HFFc6 (cell line): ENCODE data around the gene XRCC3. TPM values are rescaled to one million over a fixed set of nuclear protein-coding genes. Genes with fewer than 3 reads are reported as not detected.
A peak's percentile ranks its signal among the peaks of the same experiment; 100 is the strongest.

Source experiments
- DNase-seq: peaks from one replicate; pipeline ENCODE4 v3.0.0-alpha.2; 2018
- H3K27ac Mint-ChIP-seq: 2 replicates; pipeline ENCODE4 v1.8.0; 2020; ENCODE audit warnings: mild to moderate bottlenecking, mixed read lengths
- H3K27me3 Mint-ChIP-seq: 2 replicates; pipeline ENCODE4 v1.8.0; 2021; ENCODE audit warnings: mild to moderate bottlenecking, moderate library complexity, mixed read lengths; ENCODE audit not compliant: insufficient read depth
- H3K36me3 Mint-ChIP-seq: 2 replicates; pipeline ENCODE4 v1.8.0; 2021; ENCODE audit warnings: low read depth, mixed read lengths
- H3K4me1 Mint-ChIP-seq: 2 replicates; pipeline ENCODE4 v1.8.0; 2020; ENCODE audit warnings: low read depth, mixed read lengths
- H3K4me3 Mint-ChIP-seq: 2 replicates; pipeline ENCODE4 v1.8.0; 2020; ENCODE audit warnings: mild to moderate bottlenecking, moderate library complexity, mixed read lengths
- H3K9me3 Mint-ChIP-seq: 2 replicates; pipeline ENCODE4 v1.8.0; 2020; ENCODE audit warnings: mild to moderate bottlenecking, mixed read lengths
- total RNA-seq, 6 experiments: library from RNA; stranded (reverse); fragmentation: NEBNext Ultra II Directional; extraction: Animal tissue kit (Norgen Biotek cat#: 25700); gene quantifications; 2 replicates in 1 of 6; 3 replicates in 5 of 6; pipeline ENCODE4 v1.2.3, GENCODE V29; 2021
- TF ChIP-seq, protein P1 (sequence below): fragments of 200-600 bp; sonication (generic); IDR thresholded peaks from 2 replicates; pipeline ENCODE4 v1.5.0; 2021; ENCODE audit warnings: antibody characterized with exemption, mild to moderate bottlenecking

The XRCC3 gene
- total RNA-seq, 6 experiments from 2014 or later: 7.3 to 15.7 (median 13.4) TPM

DNA sequence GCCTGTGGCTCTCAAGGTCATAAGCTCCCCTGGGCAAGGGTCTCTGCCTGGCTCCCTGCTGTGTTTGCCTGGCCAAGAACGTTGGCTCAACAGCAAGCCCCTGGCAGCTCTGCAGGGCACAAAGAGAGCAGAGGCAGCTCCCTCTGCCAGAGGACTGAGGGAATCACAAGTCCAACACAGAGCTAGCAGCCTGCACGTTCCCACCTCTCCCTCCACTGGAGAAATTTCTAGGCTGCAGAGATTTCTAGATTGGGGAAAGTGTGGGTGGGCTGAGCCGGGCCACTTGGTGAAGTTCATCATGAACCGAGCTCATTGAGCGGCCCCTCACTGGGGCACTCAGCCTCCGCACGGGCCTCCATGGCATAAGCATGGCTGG, 20.2 kb upstream of the XRCC3 start:
- TF ChIP-seq, protein P1, sequence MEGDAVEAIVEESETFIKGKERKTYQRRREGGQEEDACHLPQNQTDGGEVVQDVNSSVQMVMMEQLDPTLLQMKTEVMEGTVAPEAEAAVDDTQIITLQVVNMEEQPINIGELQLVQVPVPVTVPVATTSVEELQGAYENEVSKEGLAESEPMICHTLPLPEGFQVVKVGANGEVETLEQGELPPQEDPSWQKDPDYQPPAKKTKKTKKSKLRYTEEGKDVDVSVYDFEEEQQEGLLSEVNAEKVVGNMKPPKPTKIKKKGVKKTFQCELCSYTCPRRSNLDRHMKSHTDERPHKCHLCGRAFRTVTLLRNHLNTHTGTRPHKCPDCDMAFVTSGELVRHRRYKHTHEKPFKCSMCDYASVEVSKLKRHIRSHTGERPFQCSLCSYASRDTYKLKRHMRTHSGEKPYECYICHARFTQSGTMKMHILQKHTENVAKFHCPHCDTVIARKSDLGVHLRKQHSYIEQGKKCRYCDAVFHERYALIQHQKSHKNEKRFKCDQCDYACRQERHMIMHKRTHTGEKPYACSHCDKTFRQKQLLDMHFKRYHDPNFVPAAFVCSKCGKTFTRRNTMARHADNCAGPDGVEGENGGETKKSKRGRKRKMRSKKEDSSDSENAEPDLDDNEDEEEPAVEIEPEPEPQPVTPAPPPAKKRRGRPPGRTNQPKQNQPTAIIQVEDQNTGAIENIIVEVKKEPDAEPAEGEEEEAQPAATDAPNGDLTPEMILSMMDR: no peak
- no peak for DNase-seq
- Mint-ChIP-seq H3K9me3 (no peaks in the 10 kb centered on the region), H3K36me3 (peaks cover 5% of the 10 kb centered on the region; the same call in 1 of the 2 replicates), H3K4me1 (peaks cover 12% of the 10 kb centered on the region; the same call in 1 of the 2 replicates), H3K27ac (no peak overlapping the region), H3K4me3 (no peak overlapping the region), H3K27me3 (peaks cover 9% of the 10 kb centered on the region)

DNA sequence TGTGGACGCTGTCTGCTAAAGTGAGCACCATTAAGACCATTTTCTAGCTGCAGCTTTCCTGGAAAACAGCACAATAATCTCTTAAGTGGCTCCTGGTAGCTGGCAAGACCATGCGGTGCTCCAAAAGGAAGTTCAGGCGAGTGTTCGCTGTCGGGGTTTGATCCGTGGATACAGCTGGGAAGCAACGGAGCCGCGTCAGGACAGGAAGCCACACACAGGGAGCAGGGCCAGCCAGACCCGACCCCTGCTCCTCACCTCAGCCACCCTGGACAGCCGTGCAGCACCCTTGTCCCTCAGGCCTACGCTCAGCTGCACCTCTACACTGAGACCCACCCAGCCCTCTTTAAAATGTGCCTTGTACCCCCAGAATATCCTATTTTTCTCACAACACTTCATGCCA, 19.8 kb upstream of the XRCC3 start:
- TF ChIP-seq, protein P1: no peak
- no peak overlapping the region for H3K27ac Mint-ChIP-seq
- no peak overlapping the region for H3K4me3 Mint-ChIP-seq
- no peaks in the 10 kb centered on the region for H3K9me3 Mint-ChIP-seq
- H3K4me1 Mint-ChIP-seq: peaks cover 12% of the 10 kb centered on the region; the same call in 1 of the 2 replicates
- H3K36me3 Mint-ChIP-seq: peaks cover 5% of the 10 kb centered on the region; the same call in 1 of the 2 replicates
- peaks cover 9% of the 10 kb centered on the region for H3K27me3 Mint-ChIP-seq
- DNase-seq: no peak

DNA sequence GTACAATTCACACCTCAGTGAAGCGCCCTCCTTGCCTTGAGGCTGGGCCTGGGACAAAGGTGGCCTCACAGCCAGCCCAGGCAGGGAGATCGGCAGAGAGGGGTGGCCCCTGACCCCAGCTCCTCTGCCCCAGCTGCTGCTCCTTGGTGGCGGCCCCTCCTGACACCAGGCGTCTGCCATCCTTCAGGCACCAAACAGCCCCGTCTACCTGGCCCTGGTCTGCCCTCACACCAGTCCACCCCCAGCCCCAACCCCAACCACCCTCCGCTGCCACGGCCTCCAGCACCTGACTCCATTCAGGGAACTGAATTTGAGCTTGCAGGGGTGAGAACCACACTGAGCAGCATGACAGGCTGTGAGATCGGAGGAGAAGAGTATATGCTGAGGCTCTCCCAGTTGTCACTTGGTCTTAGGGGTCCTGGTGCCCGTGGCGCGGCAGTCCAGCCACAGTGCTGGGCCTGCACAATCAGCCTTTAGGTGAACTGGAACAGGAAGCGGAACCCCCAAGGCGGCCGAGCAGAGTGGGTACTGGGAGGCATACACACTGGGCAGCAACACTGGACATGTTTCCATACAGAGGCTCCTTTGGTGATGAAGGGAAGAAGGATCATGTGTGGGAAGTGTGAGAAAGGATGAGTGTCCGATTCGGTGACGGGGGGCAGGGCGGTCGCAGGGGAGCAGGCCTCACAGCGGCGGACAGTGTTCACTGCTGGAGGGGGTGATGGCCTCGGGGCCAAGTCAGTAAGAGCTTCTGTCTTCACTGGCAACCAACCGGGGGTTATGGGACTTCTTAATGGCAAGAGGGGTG, 19.0 kb upstream of the XRCC3 start:
- Mint-ChIP-seq H3K9me3 (no peaks in the 10 kb centered on the region), H3K27me3 (peaks cover 9% of the 10 kb centered on the region), H3K4me3 (no peak overlapping the region), H3K27ac (no peak overlapping the region), H3K36me3 (no peaks in the 10 kb centered on the region; the same call in 1 of the 2 replicates), H3K4me1 (peaks cover 12% of the 10 kb centered on the region; the same call in 1 of the 2 replicates)
- DNase-seq: no peak
- TF ChIP-seq, protein P1: no peak

DNA sequence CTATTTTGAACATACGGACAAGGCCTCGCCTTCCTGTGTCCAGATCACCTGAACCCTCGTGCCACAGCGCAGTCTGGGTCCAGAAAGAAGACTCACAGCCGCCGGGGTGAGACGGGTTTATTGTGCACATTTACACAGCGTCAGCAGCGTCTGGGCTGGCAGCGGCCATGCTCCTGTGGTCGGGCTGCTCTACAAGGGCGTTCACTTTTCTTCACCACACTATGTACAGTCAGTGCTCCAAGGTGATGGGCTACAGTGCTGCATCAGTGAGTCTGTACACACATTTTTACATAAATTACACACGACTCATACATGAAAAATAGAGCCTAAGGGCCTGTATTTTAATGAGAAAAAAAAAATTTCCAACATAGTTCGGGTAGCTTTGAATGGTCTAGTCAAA, 18.4 kb upstream of the XRCC3 start:
- H3K36me3 Mint-ChIP-seq: peaks cover 3% of the 10 kb centered on the region; the same call in 1 of the 2 replicates
- DNase-seq: peak; percentile 30
- H3K27ac Mint-ChIP-seq: no peak overlapping the region
- peaks cover 9% of the 10 kb centered on the region for H3K27me3 Mint-ChIP-seq
- H3K4me3 Mint-ChIP-seq: no peak overlapping the region
- TF ChIP-seq, protein P1: no peak
- no peaks in the 10 kb centered on the region for H3K9me3 Mint-ChIP-seq
- peaks cover 12% of the 10 kb centered on the region; the same call in 1 of the 2 replicates for H3K4me1 Mint-ChIP-seq

DNA sequence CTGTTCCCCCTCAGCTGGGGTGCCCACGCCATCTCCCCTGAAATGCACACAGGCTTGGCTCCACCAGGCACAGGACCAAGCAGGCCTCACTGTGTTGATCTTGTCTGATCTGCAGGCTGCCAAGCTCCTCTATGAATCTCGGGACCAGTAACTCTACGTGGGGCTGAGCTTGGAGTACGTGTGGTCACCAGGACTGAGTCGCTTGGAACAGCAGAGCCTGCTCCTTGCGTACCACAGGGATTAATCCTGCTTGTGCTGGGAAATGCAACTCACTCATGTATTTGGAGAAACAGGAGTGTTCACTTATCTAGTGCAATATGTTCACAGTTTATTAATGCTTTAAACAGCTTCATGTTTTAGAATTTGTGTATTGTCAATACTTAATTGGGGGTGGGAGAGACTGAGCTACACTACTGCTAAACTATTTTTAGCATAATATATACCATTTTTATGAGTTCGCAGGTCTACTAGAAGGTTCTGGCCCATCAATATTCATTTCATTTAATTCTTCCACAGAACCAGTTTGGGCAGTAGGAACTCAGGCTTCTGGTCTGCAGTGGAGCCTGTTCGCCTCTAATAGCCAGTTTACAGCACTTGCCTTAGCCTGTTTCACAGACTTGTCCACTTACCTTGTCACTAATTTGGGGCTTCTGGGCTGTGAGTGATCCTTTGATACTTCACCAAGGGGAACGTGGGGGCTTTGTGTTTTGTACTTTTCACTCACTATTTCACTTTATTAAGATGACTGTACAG, 17.8 kb upstream of the XRCC3 start:
- Mint-ChIP-seq H3K36me3 (peaks cover 7% of the 10 kb centered on the region; the same call in 1 of the 2 replicates), H3K4me1 (peaks cover 7% of the 10 kb centered on the region; the same call in 1 of the 2 replicates), H3K4me3 (no peak overlapping the region), H3K9me3 (no peaks in the 10 kb centered on the region), H3K27ac (no peak overlapping the region), H3K27me3 (peaks cover 5% of the 10 kb centered on the region)
- no peak for DNase-seq
- TF ChIP-seq, protein P1: no peak
